ENCODE results near the gene CAMSAP2. TPM values are rescaled to one million over a fixed set of nuclear protein-coding genes. Genes with fewer than 3 reads are reported as not detected.

Gene CAMSAP2
- total and polyA plus RNA-seq, 9 donors, result 14.5 to 44.5 (median 33.6) TPM

DNA sequence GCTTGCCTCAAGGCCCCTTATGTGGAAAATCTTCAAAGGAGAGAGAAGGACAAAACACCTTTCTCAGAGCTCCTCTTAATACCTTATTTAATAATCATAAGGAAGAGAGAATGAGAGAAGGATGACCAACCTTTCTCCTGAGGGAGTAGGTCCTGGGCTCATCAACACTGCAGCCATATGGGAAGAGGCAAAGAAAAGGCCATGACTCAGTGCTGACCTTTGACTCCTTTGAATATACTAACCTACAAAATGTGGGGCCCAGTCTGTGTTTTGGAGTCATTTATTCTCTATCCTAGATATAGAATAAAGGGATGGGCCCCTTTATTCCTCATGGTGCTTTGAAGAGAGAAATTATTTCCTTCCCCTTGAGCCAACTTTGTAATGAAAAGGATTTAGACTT lies 38.3 kb downstream of the CAMSAP2 start:
- Histone ChIP-seq H3K4me3 (no peak overlapping the region), H3K9me3 (no peaks in the 10 kb centered on the region), H3K27ac (no peak overlapping the region), H3K36me3 (no peaks in the 10 kb centered on the region), H3K27me3 (no peaks in the 10 kb centered on the region), H3K4me1 (ENCODE audit: insufficient read depth) (peaks cover 6% of the 10 kb centered on the region)
- DNase-seq, result no peak
- intact Hi-C loops (cut with DNase I), result no loop called here
- TF ChIP-seq EP300 (IDR thresholded peaks at IDR 0.05) (no peak), POLR2A (IDR thresholded peaks at IDR 0.05) (no peak)
- TF ChIP-seq, protein P1, sequence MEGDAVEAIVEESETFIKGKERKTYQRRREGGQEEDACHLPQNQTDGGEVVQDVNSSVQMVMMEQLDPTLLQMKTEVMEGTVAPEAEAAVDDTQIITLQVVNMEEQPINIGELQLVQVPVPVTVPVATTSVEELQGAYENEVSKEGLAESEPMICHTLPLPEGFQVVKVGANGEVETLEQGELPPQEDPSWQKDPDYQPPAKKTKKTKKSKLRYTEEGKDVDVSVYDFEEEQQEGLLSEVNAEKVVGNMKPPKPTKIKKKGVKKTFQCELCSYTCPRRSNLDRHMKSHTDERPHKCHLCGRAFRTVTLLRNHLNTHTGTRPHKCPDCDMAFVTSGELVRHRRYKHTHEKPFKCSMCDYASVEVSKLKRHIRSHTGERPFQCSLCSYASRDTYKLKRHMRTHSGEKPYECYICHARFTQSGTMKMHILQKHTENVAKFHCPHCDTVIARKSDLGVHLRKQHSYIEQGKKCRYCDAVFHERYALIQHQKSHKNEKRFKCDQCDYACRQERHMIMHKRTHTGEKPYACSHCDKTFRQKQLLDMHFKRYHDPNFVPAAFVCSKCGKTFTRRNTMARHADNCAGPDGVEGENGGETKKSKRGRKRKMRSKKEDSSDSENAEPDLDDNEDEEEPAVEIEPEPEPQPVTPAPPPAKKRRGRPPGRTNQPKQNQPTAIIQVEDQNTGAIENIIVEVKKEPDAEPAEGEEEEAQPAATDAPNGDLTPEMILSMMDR (IDR thresholded peaks at IDR 0.05), result no peak

DNA sequence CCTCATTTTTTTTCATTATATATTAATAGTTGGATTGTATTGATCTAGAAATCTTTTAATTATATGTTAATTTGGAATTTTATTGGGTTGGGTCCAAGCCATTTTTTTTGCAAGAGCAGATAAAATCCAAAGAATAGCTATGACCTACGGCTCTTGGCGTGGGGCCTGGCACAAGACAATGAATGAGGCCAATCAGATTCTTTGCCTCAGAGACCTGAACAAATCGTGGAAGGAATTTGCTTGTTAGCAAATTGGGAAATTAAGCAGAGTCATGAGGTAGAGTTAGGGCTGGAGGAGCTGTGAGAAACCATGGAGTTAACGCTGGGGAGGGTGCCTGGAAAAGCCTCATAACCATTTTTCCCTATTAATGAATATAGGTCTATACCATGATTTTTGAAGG lies 40.1 kb downstream of the CAMSAP2 start:
- Histone ChIP-seq H3K9me3 (no peaks in the 10 kb centered on the region), H3K36me3 (no peaks in the 10 kb centered on the region), H3K27ac (no peak overlapping the region), H3K4me1 (ENCODE audit: insufficient read depth) (peaks cover 6% of the 10 kb centered on the region), H3K27me3 (no peaks in the 10 kb centered on the region), H3K4me3 (no peak overlapping the region)
- intact Hi-C loops (cut with DNase I), result no loop called here
- TF ChIP-seq EP300 (IDR thresholded peaks at IDR 0.05) (no peak), POLR2A (IDR thresholded peaks at IDR 0.05) (no peak)
- TF ChIP-seq, protein P1 (IDR thresholded peaks at IDR 0.05), result no peak
- DNase-seq, result no peak
- 77 to 87% (median 81%) methylated on average over 4 of the region's 4 CpGs for WGBS, 3 donors

DNA sequence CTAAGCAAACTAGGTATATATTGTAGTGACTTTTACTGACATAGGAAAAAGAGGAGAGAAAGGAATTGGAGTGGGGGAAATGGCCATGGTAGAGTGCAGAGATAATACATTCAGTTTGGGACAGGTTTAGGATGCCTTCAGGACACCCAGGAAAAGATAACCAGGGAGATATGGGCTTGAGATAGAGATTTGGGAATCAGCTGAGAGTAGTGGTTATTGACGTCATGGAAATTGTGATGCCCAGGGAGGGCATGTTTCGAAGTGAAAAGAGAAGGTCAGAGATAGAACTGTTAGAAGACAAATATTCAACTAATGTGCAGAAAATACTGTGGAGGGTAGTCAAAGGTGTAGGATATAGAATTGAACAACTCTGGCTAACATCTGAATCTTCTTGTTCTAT lies 40.6 kb downstream of the CAMSAP2 start:
- H3K27me3 ChIP-seq, result no peaks in the 10 kb centered on the region
- DNase-seq, result no peak
- intact Hi-C loops (cut with DNase I), result no loop called here
- peaks cover 6% of the 10 kb centered on the region for H3K4me1 ChIP-seq (ENCODE audit: insufficient read depth)
- H3K9me3 ChIP-seq, result no peaks in the 10 kb centered on the region
- 84 to 89% (median 87%) methylated on average over 2 of the region's 2 CpGs for WGBS, 3 donors
- no peak overlapping the region for H3K4me3 ChIP-seq
- TF ChIP-seq, protein P1 (IDR thresholded peaks at IDR 0.05), result no peak
- TF ChIP-seq EP300 (IDR thresholded peaks at IDR 0.05), result no peak
- TF ChIP-seq POLR2A (IDR thresholded peaks at IDR 0.05), result no peak
- no peaks in the 10 kb centered on the region for H3K36me3 ChIP-seq
- no peak overlapping the region for H3K27ac ChIP-seq

DNA sequence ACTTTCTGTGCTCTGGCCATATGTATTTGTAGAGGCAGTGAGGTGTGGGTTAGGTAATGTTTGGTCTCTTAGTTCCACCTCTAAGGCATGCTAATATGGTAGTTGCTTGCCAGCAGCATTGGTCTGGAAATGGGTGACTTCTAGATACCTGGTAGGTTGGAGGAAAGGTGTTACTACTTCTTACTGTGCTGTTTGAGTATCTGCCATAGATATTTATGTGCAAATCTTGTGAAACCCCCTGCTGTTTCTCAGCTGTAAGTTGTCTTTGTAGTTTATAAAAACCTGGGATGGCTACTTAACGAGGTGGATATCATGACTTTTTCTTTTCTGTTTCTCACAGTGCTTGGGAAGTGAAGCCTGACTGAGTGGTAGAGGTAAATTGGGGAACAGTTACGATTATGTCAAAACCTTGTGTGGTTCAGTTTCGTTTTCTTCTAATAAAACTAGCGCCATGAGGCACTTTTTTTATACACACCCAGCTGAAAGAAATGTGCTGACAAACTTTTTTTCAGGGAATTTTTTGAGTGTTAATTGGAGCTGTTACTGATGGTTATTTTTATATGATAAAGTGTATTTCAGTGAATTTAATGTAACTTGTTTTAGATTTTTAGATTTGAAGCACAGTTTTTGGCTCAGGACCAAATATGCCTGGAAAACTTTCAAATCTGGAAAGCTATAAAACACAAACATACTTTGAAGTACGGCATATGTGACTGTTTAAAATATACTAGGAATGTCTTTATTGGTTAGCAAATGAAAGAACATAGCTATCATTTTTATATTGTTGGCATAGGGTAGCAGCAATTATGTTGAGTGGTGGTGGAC lies 42.1 kb downstream of the CAMSAP2 start:
- H3K36me3 ChIP-seq, result no peaks in the 10 kb centered on the region
- 5 to 12% (median 8%) methylated on average over 5 of the region's 5 CpGs for WGBS, 3 donors

DNA sequence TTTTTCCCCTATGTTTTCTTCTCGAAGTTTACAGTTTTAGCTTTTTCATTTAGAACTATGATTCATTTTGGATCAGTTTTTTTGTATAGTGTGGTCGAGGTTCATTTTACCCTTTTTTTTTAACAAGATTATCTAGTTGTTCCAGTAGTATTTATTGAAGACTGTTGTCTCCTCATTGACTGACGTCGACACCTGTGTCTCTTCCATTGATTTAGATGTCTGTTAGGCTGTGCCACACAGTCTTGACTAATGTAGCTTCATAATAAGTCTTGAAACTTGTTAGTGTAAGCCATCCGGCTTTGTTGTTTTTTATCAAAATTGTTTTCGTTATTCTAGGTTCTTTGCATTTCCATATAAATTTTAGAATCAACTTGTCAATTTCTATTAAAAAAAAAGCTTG lies 45.2 kb downstream of the CAMSAP2 start:
- WGBS, 3 donors, result 92 to 96% (median 94%) methylated on average over 6 of the region's 6 CpGs
- no peak overlapping the region for H3K27ac ChIP-seq

More for the DNA sequence above, 42.1 kb downstream of the CAMSAP2 start:
- Histone ChIP-seq H3K27me3 (no peaks in the 10 kb centered on the region), H3K27ac (no peak overlapping the region), H3K9me3 (no peaks in the 10 kb centered on the region), H3K4me3 (peak overlapping the region; percentile 21), H3K4me1 (ENCODE audit: insufficient read depth) (peaks cover 4% of the 10 kb centered on the region)
- intact Hi-C loops (cut with DNase I), result no loop called here
- no peak for DNase-seq
- TF ChIP-seq POLR2A (IDR thresholded peaks at IDR 0.05), result no peak

More for the DNA sequence above, 45.2 kb downstream of the CAMSAP2 start:
- H3K36me3 ChIP-seq, result no peaks in the 10 kb centered on the region
- no peaks in the 10 kb centered on the region for H3K9me3 ChIP-seq
- DNase-seq, result no peak
- peaks cover 5% of the 10 kb centered on the region for H3K4me1 ChIP-seq (ENCODE audit: insufficient read depth)
- H3K27me3 ChIP-seq, result no peaks in the 10 kb centered on the region
- intact Hi-C loops (cut with DNase I), result no loop called here
- H3K4me3 ChIP-seq, result no peak overlapping the region
- TF ChIP-seq EP300 (IDR thresholded peaks at IDR 0.05) (no peak), POLR2A (IDR thresholded peaks at IDR 0.05) (no peak)
- TF ChIP-seq, protein P1 (IDR thresholded peaks at IDR 0.05), result no peak
